Ectodermal cell (in vitro differentiated cells): ENCODE measurements around the gene ENHO.

Experiments
- H3K27ac ChIP-seq: 2 replicates; pipeline ENCODE4 v1.7.0; 2013; ENCODE audit warnings: mild to moderate bottlenecking, low read depth, low read length; ENCODE audit not compliant: insufficient read depth, poor library complexity, severe bottlenecking
- H3K27me3 ChIP-seq: 2 replicates; pipeline ENCODE4 v1.7.0; 2013; ENCODE audit warnings: mild to moderate bottlenecking, low read length; ENCODE audit not compliant: insufficient read depth, control insufficient read depth, poor library complexity, severe bottlenecking
- H3K36me3 ChIP-seq: one replicate; pipeline ENCODE4 v1.7.0; 2013; ENCODE audit warnings: low read length; ENCODE audit not compliant: control insufficient read depth, insufficient read depth
- H3K4me1 ChIP-seq: one replicate; pipeline ENCODE4 v1.7.0; 2013; ENCODE audit warnings: low read length; ENCODE audit not compliant: control insufficient read depth, insufficient read depth
- H3K4me3 ChIP-seq: 2 replicates; pipeline ENCODE4 v1.7.0; 2013; ENCODE audit warnings: low read depth, low read length, control low read depth; ENCODE audit not compliant: insufficient read depth
- H3K9me3 ChIP-seq: 2 replicates; pipeline ENCODE4 v1.7.0; 2013; ENCODE audit warnings: mild to moderate bottlenecking, low read length, moderate library complexity; ENCODE audit not compliant: control insufficient read depth
- WGBS, 2 experiments: methylation state at CpG; one replicate each; pipeline ENCODE4 v1.1.7; 2013; ENCODE audit warnings: missing lambda C conversion rate in 2 of 2; 5-methylcytosine and 5-hydroxymethylcytosine counted together

ENHO gene

GRCh38 chr9:34501372-34501771 lies 21.4 kb downstream of the ENHO start:
- H3K27ac ChIP-seq, result no peak overlapping the region
- H3K4me1 ChIP-seq, result peaks cover 4% of the 10 kb centered on the region
- WGBS, 2 experiments, result 88 to 100% methylated on average over 2 of the region's 2 CpGs
- H3K4me3 ChIP-seq, result no peak overlapping the region
- H3K27me3 ChIP-seq, result no peaks in the 10 kb centered on the region
- no peaks in the 10 kb centered on the region for H3K9me3 ChIP-seq
- H3K36me3 ChIP-seq, result no peaks in the 10 kb centered on the region

DNA sequence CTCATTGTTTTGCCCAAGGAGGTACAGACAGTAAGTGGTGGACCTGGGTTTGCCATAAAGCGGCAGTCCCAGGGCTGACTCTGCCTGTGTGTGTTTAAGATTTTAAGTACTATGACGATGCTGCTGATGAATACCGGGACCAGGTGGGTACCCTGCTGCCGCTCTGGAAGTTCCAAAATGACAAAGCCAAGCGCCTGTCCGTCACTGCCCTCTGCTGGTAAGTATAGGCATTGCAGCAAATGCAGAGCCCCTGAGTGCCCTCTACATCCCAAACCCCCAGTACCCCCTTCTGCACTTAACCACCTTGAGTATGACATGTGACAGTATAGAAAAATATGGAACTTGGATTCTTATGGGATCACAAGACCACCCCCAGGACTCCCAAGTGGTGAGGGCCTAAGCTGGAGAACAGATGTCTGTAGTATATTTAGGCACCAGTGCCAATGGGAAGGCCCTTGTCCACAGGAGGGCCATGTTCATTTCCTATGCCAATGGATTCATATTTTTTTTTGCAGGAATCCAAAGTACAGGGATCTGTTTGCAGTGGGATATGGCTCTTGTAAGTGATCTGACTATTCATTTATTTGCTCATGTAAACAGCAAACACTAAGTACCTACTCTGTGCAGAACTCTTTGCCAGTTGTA lies 22.0 kb downstream of the ENHO start:
- no peaks in the 10 kb centered on the region for H3K9me3 ChIP-seq
- H3K27me3 ChIP-seq, result no peaks in the 10 kb centered on the region
- H3K27ac ChIP-seq, result no peak overlapping the region
- peaks cover 4% of the 10 kb centered on the region for H3K4me1 ChIP-seq
- 5 to 12% methylated on average over 6 of the region's 6 CpGs for WGBS, 2 experiments
- no peak overlapping the region for H3K4me3 ChIP-seq
- H3K36me3 ChIP-seq, result no peaks in the 10 kb centered on the region

DNA sequence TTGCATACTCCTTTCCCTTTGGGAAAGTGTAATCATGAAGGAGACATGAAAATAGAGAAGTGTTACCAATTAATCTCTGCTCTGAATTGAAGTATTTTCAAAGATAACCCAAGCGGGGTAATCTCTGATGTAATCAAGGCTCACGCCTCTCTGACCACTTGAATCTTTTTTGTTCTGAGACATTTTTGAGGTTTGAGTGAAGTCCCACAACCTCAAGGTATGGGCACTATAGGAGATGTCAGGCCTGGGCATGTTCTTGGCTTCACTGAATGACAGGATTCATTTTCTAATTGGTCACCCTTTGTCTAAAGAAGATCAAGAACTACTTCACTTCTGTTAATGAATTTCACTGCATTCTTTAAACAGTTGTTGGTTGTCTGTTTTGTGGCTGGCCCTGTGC lies 23.7 kb downstream of the ENHO start:
- no peaks in the 10 kb centered on the region for H3K27me3 ChIP-seq
- no peak overlapping the region for H3K27ac ChIP-seq
- H3K9me3 ChIP-seq, result no peaks in the 10 kb centered on the region
- WGBS, 2 experiments, result 85 to 95% methylated on average over 2 of the region's 2 CpGs
- peaks cover 4% of the 10 kb centered on the region for H3K4me1 ChIP-seq
- no peak overlapping the region for H3K4me3 ChIP-seq
- no peaks in the 10 kb centered on the region for H3K36me3 ChIP-seq

- no peaks in the 10 kb centered on the region for H3K27me3 ChIP-seq
- no peak overlapping the region for H3K4me3 ChIP-seq
- H3K4me1 ChIP-seq, result peaks cover 4% of the 10 kb centered on the region
- no peak overlapping the region for H3K27ac ChIP-seq
- H3K36me3 ChIP-seq, result no peaks in the 10 kb centered on the region
- 47 to 49% methylated on average over 3 of the region's 3 CpGs for WGBS, 2 experiments
- no peaks in the 10 kb centered on the region for H3K9me3 ChIP-seq
These were observed 24.2 kb downstream of the ENHO start for GRCh38 chr9:34498553-34498952.

DNA sequence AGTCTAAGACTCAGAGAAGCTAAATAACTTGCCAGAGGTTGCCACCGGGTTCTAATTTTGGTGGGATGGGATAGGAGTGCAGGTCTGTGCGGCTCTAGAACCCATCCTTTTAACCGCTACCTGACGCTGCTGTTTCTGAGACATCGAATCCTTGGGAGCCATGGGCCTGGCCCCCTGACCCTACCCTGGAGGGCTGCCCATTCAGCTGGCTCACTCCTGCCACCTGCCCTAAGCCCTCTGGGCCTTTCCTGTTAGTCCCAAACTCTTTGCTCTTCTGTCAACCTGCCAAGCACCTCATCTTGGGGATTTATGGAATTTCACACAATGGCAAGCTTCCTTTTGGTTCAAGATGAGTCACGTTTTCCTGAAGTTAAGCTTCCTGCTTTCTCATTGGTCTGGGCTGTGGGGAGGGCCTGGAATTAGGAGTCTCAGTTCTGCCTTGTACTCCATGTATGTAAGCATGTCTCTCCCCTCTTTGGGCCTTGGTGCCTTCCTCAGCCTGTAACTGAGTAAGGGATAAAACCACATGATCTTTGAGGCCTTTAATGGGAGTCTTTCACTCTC lies 26.6 kb downstream of the ENHO start:
- Histone ChIP-seq H3K4me3 (no peak overlapping the region), H3K27me3 (no peaks in the 10 kb centered on the region), H3K27ac (no peak overlapping the region), H3K9me3 (no peaks in the 10 kb centered on the region), H3K36me3 (no peaks in the 10 kb centered on the region), H3K4me1 (no peaks in the 10 kb centered on the region)
- 86 to 88% methylated on average over 6 of the region's 6 CpGs for WGBS, 2 experiments

GRCh38 chr9:34493972-34494535 lies 28.7 kb downstream of the ENHO start:
- 40 to 44% methylated on average over 8 of the region's 8 CpGs for WGBS, 2 experiments
- no peak overlapping the region for H3K27ac ChIP-seq
- no peaks in the 10 kb centered on the region for H3K36me3 ChIP-seq
- H3K4me1 ChIP-seq, result no peaks in the 10 kb centered on the region
- no peaks in the 10 kb centered on the region for H3K9me3 ChIP-seq
- H3K4me3 ChIP-seq, result no peak overlapping the region
- no peaks in the 10 kb centered on the region for H3K27me3 ChIP-seq

GRCh38 chr9:34492051-34492450 lies 30.7 kb downstream of the ENHO start:
- no peaks in the 10 kb centered on the region for H3K27me3 ChIP-seq
- WGBS, 2 experiments, result 3 to 14% methylated on average over 1 of the region's 2 CpGs
- H3K27ac ChIP-seq, result no peak overlapping the region
- no peaks in the 10 kb centered on the region for H3K9me3 ChIP-seq
- no peaks in the 10 kb centered on the region for H3K4me1 ChIP-seq
- H3K4me3 ChIP-seq, result no peak overlapping the region
- H3K36me3 ChIP-seq, result no peaks in the 10 kb centered on the region

DNA sequence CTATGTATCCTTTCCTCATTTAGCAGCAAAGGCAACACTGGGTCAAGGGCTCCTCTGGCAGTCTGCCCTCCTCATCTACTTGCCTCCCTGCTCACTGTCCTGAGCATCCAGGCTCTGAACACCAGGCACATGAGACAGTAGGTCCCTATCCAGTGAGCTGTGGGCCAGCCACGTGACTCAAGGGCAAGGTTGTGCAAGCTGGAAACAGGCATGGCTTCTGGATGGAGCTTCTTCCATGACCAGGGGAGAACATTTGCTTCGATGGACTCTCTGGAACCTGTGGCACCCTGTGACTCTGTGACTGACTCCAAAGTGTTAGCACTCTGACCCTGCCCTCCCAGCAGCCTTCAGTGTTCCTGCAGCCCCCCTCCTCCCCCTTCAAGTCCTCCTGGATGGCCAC lies 31.2 kb downstream of the ENHO start:
- no peaks in the 10 kb centered on the region for H3K4me1 ChIP-seq
- H3K9me3 ChIP-seq, result no peaks in the 10 kb centered on the region
- no peaks in the 10 kb centered on the region for H3K27me3 ChIP-seq
- no peak overlapping the region for H3K27ac ChIP-seq
- no peak overlapping the region for H3K4me3 ChIP-seq
- WGBS, 2 experiments, result 61 to 62% methylated on average over 2 of the region's 2 CpGs
- no peaks in the 10 kb centered on the region for H3K36me3 ChIP-seq

DNA sequence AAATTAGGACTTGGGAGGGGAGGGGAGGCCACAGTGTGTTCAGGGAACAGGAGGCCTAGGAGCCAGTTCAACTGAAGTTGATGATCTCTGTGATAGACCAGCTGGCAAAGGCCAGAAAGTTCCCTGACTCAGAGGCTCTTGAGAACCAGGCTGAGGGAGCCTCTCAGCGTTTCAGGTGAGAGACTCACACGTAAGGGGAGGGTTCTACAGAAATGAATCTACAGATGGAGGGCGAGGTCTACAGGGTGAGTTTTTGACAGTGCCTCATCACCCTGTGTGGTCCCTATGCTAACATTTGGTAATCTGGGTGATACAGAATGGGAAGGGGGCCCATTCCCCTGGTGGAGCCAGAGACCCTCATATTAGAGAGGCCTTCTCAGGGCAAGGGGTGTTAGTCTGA lies 32.0 kb downstream of the ENHO start:
- H3K4me1 ChIP-seq, result no peaks in the 10 kb centered on the region
- no peaks in the 10 kb centered on the region for H3K27me3 ChIP-seq
- H3K4me3 ChIP-seq, result no peak overlapping the region
- H3K27ac ChIP-seq, result no peak overlapping the region
- H3K36me3 ChIP-seq, result no peaks in the 10 kb centered on the region
- 78 to 83% methylated on average over 3 of the region's 3 CpGs for WGBS, 2 experiments
- H3K9me3 ChIP-seq, result no peaks in the 10 kb centered on the region

GRCh38 chr9:34490360-34490759 lies 32.4 kb downstream of the ENHO start:
- H3K4me1 ChIP-seq, result no peaks in the 10 kb centered on the region
- no peak overlapping the region for H3K4me3 ChIP-seq
- H3K9me3 ChIP-seq, result no peaks in the 10 kb centered on the region
- no peaks in the 10 kb centered on the region for H3K27me3 ChIP-seq
- 88 to 90% methylated on average over 1 of the region's 1 CpG for WGBS, 2 experiments
- no peak overlapping the region for H3K27ac ChIP-seq
- no peaks in the 10 kb centered on the region for H3K36me3 ChIP-seq
